ENCODE measurements around the gene DNAH17.

- TF ChIP-seq POLR2AphosphoS5 (IDR thresholded peaks at IDR 0.05; ENCODE audit: low read depth, low read length) (no peak), POLR2A (IDR thresholded peaks at IDR 0.05; ENCODE audit: control extremely low read depth in 1 of 2, low read depth in 2 of 2, low read length in 2 of 2) (no peak), EP300 (IDR thresholded peaks at IDR 0.05; ENCODE audit: borderline replicate concordance in 1 of 2, low read depth in 2 of 2, low read length in 2 of 2) (no peak), GABPA (IDR thresholded peaks at IDR 0.05; ENCODE audit: borderline replicate concordance, insufficient read depth, low read length) (no peak), RAD21 (IDR thresholded peaks at IDR 0.05 in 1 of 2, conservative IDR thresholded peaks at IDR 0.05 in 1 of 2; ENCODE audit: low read depth in 2 of 2, low read length in 2 of 2) (no peak), CEBPB (IDR thresholded peaks at IDR 0.05; ENCODE audit: low read depth, low read length) (no peak), ATF3 (IDR thresholded peaks at IDR 0.05; ENCODE audit: insufficient read depth, low read depth, low read length) (no peak)
- TF ChIP-seq, protein P1, sequence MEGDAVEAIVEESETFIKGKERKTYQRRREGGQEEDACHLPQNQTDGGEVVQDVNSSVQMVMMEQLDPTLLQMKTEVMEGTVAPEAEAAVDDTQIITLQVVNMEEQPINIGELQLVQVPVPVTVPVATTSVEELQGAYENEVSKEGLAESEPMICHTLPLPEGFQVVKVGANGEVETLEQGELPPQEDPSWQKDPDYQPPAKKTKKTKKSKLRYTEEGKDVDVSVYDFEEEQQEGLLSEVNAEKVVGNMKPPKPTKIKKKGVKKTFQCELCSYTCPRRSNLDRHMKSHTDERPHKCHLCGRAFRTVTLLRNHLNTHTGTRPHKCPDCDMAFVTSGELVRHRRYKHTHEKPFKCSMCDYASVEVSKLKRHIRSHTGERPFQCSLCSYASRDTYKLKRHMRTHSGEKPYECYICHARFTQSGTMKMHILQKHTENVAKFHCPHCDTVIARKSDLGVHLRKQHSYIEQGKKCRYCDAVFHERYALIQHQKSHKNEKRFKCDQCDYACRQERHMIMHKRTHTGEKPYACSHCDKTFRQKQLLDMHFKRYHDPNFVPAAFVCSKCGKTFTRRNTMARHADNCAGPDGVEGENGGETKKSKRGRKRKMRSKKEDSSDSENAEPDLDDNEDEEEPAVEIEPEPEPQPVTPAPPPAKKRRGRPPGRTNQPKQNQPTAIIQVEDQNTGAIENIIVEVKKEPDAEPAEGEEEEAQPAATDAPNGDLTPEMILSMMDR (IDR thresholded peaks at IDR 0.05; ENCODE audit: control extremely low read depth in 1 of 3, insufficient read depth in 1 of 3, low read depth in 1 of 3, low read length in 3 of 3), result no peak
- TF ChIP-seq, protein P2, sequence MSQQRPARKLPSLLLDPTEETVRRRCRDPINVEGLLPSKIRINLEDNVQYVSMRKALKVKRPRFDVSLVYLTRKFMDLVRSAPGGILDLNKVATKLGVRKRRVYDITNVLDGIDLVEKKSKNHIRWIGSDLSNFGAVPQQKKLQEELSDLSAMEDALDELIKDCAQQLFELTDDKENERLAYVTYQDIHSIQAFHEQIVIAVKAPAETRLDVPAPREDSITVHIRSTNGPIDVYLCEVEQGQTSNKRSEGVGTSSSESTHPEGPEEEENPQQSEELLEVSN (IDR thresholded peaks at IDR 0.05), result no peak
Measured at GRCh38 chr17:78490673-78491072, 86.5 kb downstream of the DNAH17 start.
